IMR-90 (cell line): ENCODE results near the gene LTBP1. TPM values are rescaled to one million over a fixed set of nuclear protein-coding genes. Genes with fewer than 3 reads are reported as not detected.
A peak's percentile ranks its signal among the peaks of the same experiment; 100 is the strongest.

Source experiments
- ATAC-seq: fragments of 200-7000 bp; cut with Tn5 transposase; 2 replicates; pipeline ENCODE4 v1.9.1; 2020; ENCODE audit warnings: low read depth, mild to moderate bottlenecking, moderate library complexity
- BruUV-seq: library from RNA; stranded (reverse); fragments of 400-500 nt; replicated peaks from 2 replicates; lab custom pipeline; 2021; lab: Mats Ljungman, UMichigan
- CTCF ChIA-PET: fragments of 300-600 bp; formaldehyde crosslinking; extraction: SDS; loops from one replicate; lab custom pipeline; 2021; ENCODE audit warnings: antibody characterized with exemption; lab: Yijun Ruan, JAX
- POLR2A ChIA-PET: fragments of 300-600 bp; sonication (Branson Sonifier 250); formaldehyde crosslinking; loops from one replicate; lab custom pipeline; 2022; ENCODE audit warnings: antibody characterized with exemption; ENCODE audit not compliant: unreplicated experiment; lab: Charles Lee
- DNase-seq: peaks from one replicate; pipeline ENCODE4 v3.0.0; 2013
- H2AFZ ChIP-seq: replicated peaks from 2 replicates; pipeline ENCODE3; 2013; ENCODE audit warnings: low read length, mild to moderate bottlenecking; ENCODE audit not compliant: poor library complexity
- H2AK5ac ChIP-seq: 2 replicates; pipeline ENCODE4 v1.6.1; 2013; ENCODE audit warnings: low read depth, low read length, inconsistent platforms
- H2AK9ac ChIP-seq: replicated peaks from 2 replicates; pipeline ENCODE3; 2013; ENCODE audit warnings: mild to moderate bottlenecking, low read depth, low read length, moderate library complexity; ENCODE audit not compliant: poor library complexity
- H2BK120ac ChIP-seq: 2 replicates; pipeline ENCODE4 v1.6.1; 2013; ENCODE audit warnings: low read depth, low read length, inconsistent platforms
- H2BK15ac ChIP-seq: 3 replicates; pipeline ENCODE4 v1.6.1; 2013; ENCODE audit warnings: low read depth, low read length, inconsistent platforms
- H2BK20ac ChIP-seq: 2 replicates; pipeline ENCODE4 v1.6.1; 2013; ENCODE audit warnings: low read depth, mild to moderate bottlenecking, inconsistent platforms, low read length, moderate library complexity
- H2BK5ac ChIP-seq: 2 replicates; pipeline ENCODE4 v1.6.1; 2013; ENCODE audit warnings: mild to moderate bottlenecking, low read depth, low read length, inconsistent platforms; ENCODE audit not compliant: poor library complexity, severe bottlenecking
- H3K14ac ChIP-seq: replicated peaks from 2 replicates; pipeline ENCODE4 v1.6.1; 2013; ENCODE audit warnings: low read depth, low read length, inconsistent platforms
- H3K18ac ChIP-seq: 2 replicates; pipeline ENCODE4 v1.6.1; 2013; ENCODE audit warnings: low read depth, low read length, control low read depth
- H3K23ac ChIP-seq: 2 replicates; pipeline ENCODE4 v1.6.1; 2013; ENCODE audit warnings: low read depth, low read length, inconsistent platforms
- H3K27ac ChIP-seq: 2 replicates; pipeline ENCODE4 v1.5.1; 2013; ENCODE audit warnings: mild to moderate bottlenecking, control low read depth, low read length; ENCODE audit not compliant: insufficient read depth
- H3K27me3 ChIP-seq: 2 replicates; pipeline ENCODE4 v1.6.1; 2013; ENCODE audit warnings: low read length; ENCODE audit not compliant: control insufficient read depth, insufficient read depth
- H3K36me3 ChIP-seq: 2 replicates; pipeline ENCODE4 v1.6.1; 2013; ENCODE audit warnings: low read length, mixed read lengths; ENCODE audit not compliant: control insufficient read depth, insufficient read depth
- H3K4ac ChIP-seq: 2 replicates; pipeline ENCODE4 v1.6.1; 2013; ENCODE audit warnings: low read depth, low read length, inconsistent platforms
- H3K4me1 ChIP-seq: 2 replicates; pipeline ENCODE4 v1.6.1; 2013; ENCODE audit warnings: low read length, mixed read lengths; ENCODE audit not compliant: control insufficient read depth, insufficient read depth
- H3K4me2 ChIP-seq: 2 replicates; pipeline ENCODE4 v1.6.1; 2013; ENCODE audit warnings: low read depth, mild to moderate bottlenecking, control low read depth, low read length, moderate library complexity
- H3K4me3 ChIP-seq: 2 replicates; pipeline ENCODE4 v1.5.1; 2013; ENCODE audit warnings: low read depth, mild to moderate bottlenecking, control low read depth, low read length, moderate library complexity; ENCODE audit not compliant: insufficient read depth
- H3K56ac ChIP-seq: 2 replicates; pipeline ENCODE4 v1.6.1; 2013; ENCODE audit warnings: low read length, inconsistent platforms; ENCODE audit not compliant: insufficient read depth; ENCODE audit errors: extremely low read depth
- H3K79me1 ChIP-seq, 2 experiments: 2 replicates each; pipeline ENCODE4 v1.6.1; 2013; ENCODE audit warnings: low read length in 2 of 2, inconsistent platforms in 1 of 2, low read depth in 1 of 2
- H3K9ac ChIP-seq: 2 replicates; pipeline ENCODE4 v1.6.1; 2013; ENCODE audit warnings: low read depth, low read length, control low read depth
- H3K9me1 ChIP-seq: 2 replicates; pipeline ENCODE4 v1.6.1; 2013; ENCODE audit warnings: low read length, inconsistent platforms; ENCODE audit not compliant: insufficient read depth
- H3K9me3 ChIP-seq: 2 replicates; pipeline ENCODE4 v1.6.1; 2013; ENCODE audit warnings: low read length; ENCODE audit not compliant: control insufficient read depth, insufficient read depth
- H4K20me1 ChIP-seq: 2 replicates; pipeline ENCODE4 v1.6.1; 2013; ENCODE audit warnings: low read length, inconsistent platforms; ENCODE audit not compliant: insufficient read depth
- H4K5ac ChIP-seq: 2 replicates; pipeline ENCODE4 v1.6.1; 2013; ENCODE audit warnings: mild to moderate bottlenecking, low read depth, low read length, control low read depth
- H4K8ac ChIP-seq, 2 experiments: 2 replicates each; pipeline ENCODE4 v1.6.1; 2013; ENCODE audit warnings: low read depth in 2 of 2, low read length in 2 of 2, control low read depth in 1 of 2, inconsistent platforms in 1 of 2
- H4K91ac ChIP-seq: 2 replicates; pipeline ENCODE4 v1.6.1; 2013; ENCODE audit warnings: low read depth, low read length, inconsistent platforms; ENCODE audit not compliant: insufficient read depth
- CTCF ChIP-seq: conservative IDR thresholded peaks from 2 replicates; pipeline ENCODE4 v1.5.1; 2012; ENCODE audit warnings: mild to moderate bottlenecking, low read depth, low read length, improper control_type of control experiment
- MAFK ChIP-seq: IDR thresholded peaks from 2 replicates; pipeline ENCODE4 v1.6.1; 2012; ENCODE audit warnings: low read depth, low read length, improper control_type of control experiment
- MAZ ChIP-seq: IDR thresholded peaks from 2 replicates; pipeline ENCODE4 v1.6.1; 2012; ENCODE audit warnings: low read depth, mild to moderate bottlenecking, low read length, improper control_type of control experiment, moderate library complexity, borderline replicate concordance
- WGBS, 2 experiments: methylation state at CpG; one replicate each; pipeline versions ENCODE4 v1.1.5 to v1.1.7; 2013; ENCODE audit warnings: missing lambda C conversion rate in 2 of 2; ENCODE audit not compliant: insufficient read length in 1 of 2; ENCODE audit errors: extremely low coverage in 2 of 2; 5-methylcytosine and 5-hydroxymethylcytosine counted together
- dilution Hi-C: fragments of 300-500 bp; cut with HindIII; formaldehyde crosslinking; loops from one replicate; pipeline ENCODE4 v1.14.3; 2018; ENCODE audit warnings: low sequenced_read_pairs; ENCODE audit not compliant: unreplicated experiment
- in situ Hi-C: fragments of 300-500 bp; cut with MboI; formaldehyde crosslinking; loops from 3 replicates; pipeline ENCODE4 v1.14.3; 2019; ENCODE audit warnings: low sequenced_read_pairs, inconsistent platforms, mixed read lengths
- intact Hi-C: fragments of 100-400 bp; cut with micrococcal nuclease; formaldehyde crosslinking; loops from 2 replicates; pipeline ENCODE4 v1.10.0; 2022
- polyA plus RNA-seq, 3 experiments: library from polyadenylated mRNA; depleted of rRNA; stranded (reverse); fragments of >200 nt; gene quantifications; 2 replicates each; pipeline ENCODE4 v1.2.3, GENCODE V29; 2012; ENCODE audit warnings: low replicate concordance in 1 of 3
- total RNA-seq: library from RNA; depleted of rRNA; stranded (reverse); fragments of >200 nt; gene quantifications from 2 replicates; pipeline ENCODE4 v1.2.3, GENCODE V29; 2012

Gene LTBP1
- total and polyA plus RNA-seq, 2 of the 4 experiments (the other 2 are of a cell fraction): 235 to 326 TPM

GRCh38 chr2:33292063-33292462 lies 345.3 kb downstream of the LTBP1 start:
- no peak for DNase-seq
- TF ChIP-seq MAZ (no peak), MAFK (peak; percentile 74), CTCF (no peak)
- Histone ChIP-seq H3K36me3 (peaks cover 42% of the 10 kb centered on the region), H4K91ac (peak overlapping the region; percentile 61; the same call in 1 of the 2 replicates), H3K9me1 (peaks cover 11% of the 10 kb centered on the region; the same call in 1 of the 2 replicates), H4K20me1 (peaks cover 8% of the 10 kb centered on the region; the same call in 1 of the 2 replicates), H3K14ac (no peak overlapping the region; the same call in 1 of the 2 replicates), H3K4me2 (peak overlapping the region; percentile 78; the same call in 1 of the 2 replicates), H3K27ac (no peak overlapping the region), H3K18ac (peak overlapping the region; percentile 83; the same call in 1 of the 2 replicates), H3K79me1 (peaks cover 38 to 51% of the 10 kb centered on the region in 2 experiments), H4K8ac (peak overlapping the region; percentile 25 to 44; a peak in 2 of 4 replicates), H3K56ac (no peak overlapping the region), H3K4ac (no peak overlapping the region; the same call in 1 of the 2 replicates), H2BK120ac (peak overlapping the region; percentile 82), H4K5ac (peak overlapping the region; percentile 72; the same call in 1 of the 2 replicates), H2BK5ac (peak overlapping the region; percentile 87), H2BK20ac (peak overlapping the region; percentile 69; the same call in 1 of the 2 replicates), H3K4me3 (no peak overlapping the region), H2AK5ac (peak overlapping the region; percentile 57; the same call in 1 of the 2 replicates), H3K9ac (no peak overlapping the region; the same call in 1 of the 2 replicates), H2AK9ac (no peak overlapping the region), H3K27me3 (no peaks in the 10 kb centered on the region), H2AFZ (no peak overlapping the region), H3K4me1 (peaks cover 15% of the 10 kb centered on the region), H3K23ac (peak overlapping the region; percentile 25; the same call in 1 of the 2 replicates), H3K9me3 (no peaks in the 10 kb centered on the region), H2BK15ac (peak overlapping the region; percentile 71; the same call in 2 of the 3 replicates)
- WGBS, 2 experiments: no CpG with 5 or more reads among the region's 2 CpGs
- in situ Hi-C loops (no loop called here), dilution Hi-C loops (no loop called here), intact Hi-C loops (loop anchor here (5.0 kb wide), 2 partner anchors 150 to 290 kb away; no protein-coding TSS in a partner anchor)
- CTCF ChIA-PET: no interaction called here
- ATAC-seq: no peak
- no TSS peak for BruUV-seq
- POLR2A ChIA-PET: no interaction called here
